B cell (primary cell): ENCODE data around the gene TRAPPC14. TPM values are rescaled to one million over a fixed set of nuclear protein-coding genes. Genes with fewer than 3 reads are reported as not detected.
A peak's percentile ranks its signal among the peaks of the same experiment; 100 is the strongest.

ENCODE experiments used
- ATAC-seq: fragments of 200-7000 bp; cut with Tn5 transposase; one replicate; pipeline ENCODE4 v1.10.0; 2021; ENCODE audit warnings: low read depth, mild to moderate bottlenecking, moderate number of reproducible peaks, moderate library complexity
- CTCF ChIA-PET: fragments of 350-600 bp; sonication (Branson Sonifier 250); formaldehyde crosslinking; loops from one replicate; lab custom pipeline; 2021; ENCODE audit warnings: antibody characterized with exemption, inconsistent platforms; lab: Charles Lee
- POLR2A ChIA-PET: fragments of 350-600 bp; sonication (Branson Sonifier 250); formaldehyde crosslinking; loops from one replicate; lab custom pipeline; 2021; ENCODE audit warnings: antibody characterized with exemption; lab: Charles Lee
- DNase-seq: peaks from one replicate; pipeline ENCODE4 v3.0.0; 2013
- H2AFZ ChIP-seq: 2 replicates; pipeline ENCODE4 v1.6.1; 2012; ENCODE audit warnings: mild to moderate bottlenecking, low read depth, low read length; ENCODE audit not compliant: insufficient read depth, poor library complexity, severe bottlenecking
- H3K27ac ChIP-seq, 2 donors: 1 replicate in 1 of 2; 2 replicates in 1 of 2; pipeline ENCODE4 v1.5.1; 2012 to 2013; ENCODE audit warnings: low read length in 2 of 2, mild to moderate bottlenecking in 2 of 2, moderate library complexity in 1 of 2
- H3K27me3 ChIP-seq, 4 experiments: fragments of 200-600 bp in 1 of 4; sonication (generic) in 1 of 4; replicated peaks in 1 of 4; 1 replicate in 2 of 4; 2 replicates in 2 of 4; pipeline versions ENCODE4 v1.6.1 to v1.7.0; 2013 to 2016; ENCODE audit warnings: low read length in 3 of 4, mild to moderate bottlenecking in 2 of 4, mixed read lengths in 1 of 4, moderate library complexity in 1 of 4; ENCODE audit not compliant: insufficient read depth in 4 of 4, control insufficient read depth in 3 of 4; ENCODE audit errors: control extremely low read depth in 1 of 4
- H3K36me3 ChIP-seq, 2 experiments: replicated peaks in 1 of 2; 1 replicate in 1 of 2; 2 replicates in 1 of 2; pipeline versions ENCODE4 v1.6.1 to v1.7.1; 2013; ENCODE audit warnings: low read length in 1 of 2; ENCODE audit not compliant: insufficient read depth in 2 of 2, control insufficient read depth in 1 of 2; ENCODE audit errors: control extremely low read depth in 1 of 2, extremely low read depth in 1 of 2
- H3K4me1 ChIP-seq, 2 donors: fragments of 200-600 bp in 1 of 2; sonication (generic) in 1 of 2; 1 replicate in 1 of 2; 2 replicates in 1 of 2; pipeline versions ENCODE4 v1.5.1 to v1.6.1; 2013 to 2017; ENCODE audit warnings: low read length in 2 of 2; ENCODE audit not compliant: control insufficient read depth in 2 of 2, insufficient read depth in 2 of 2
- H3K4me2 ChIP-seq: replicated peaks from 2 replicates; pipeline ENCODE3; 2012; ENCODE audit warnings: mild to moderate bottlenecking, low read depth, low read length; ENCODE audit not compliant: poor library complexity, severe bottlenecking
- H3K4me3 ChIP-seq, 5 experiments: fragments of 200-600 bp in 1 of 5; sonication (generic) in 1 of 5; 1 replicate in 3 of 5; 2 replicates in 2 of 5; pipeline versions ENCODE4 v1.5.1 to v1.7.0; 2011 to 2016; ENCODE audit warnings: low read length in 4 of 5, mild to moderate bottlenecking in 4 of 5, low read depth in 2 of 5, control low read depth in 1 of 5, moderate library complexity in 1 of 5; ENCODE audit not compliant: insufficient read depth in 1 of 5; ENCODE audit errors: control extremely low read depth in 1 of 5, extremely low read depth in 1 of 5
- H3K79me2 ChIP-seq: fragments of 200-600 bp; sonication (generic); one replicate; pipeline ENCODE4 v1.6.0; 2016; ENCODE audit warnings: low read length; ENCODE audit not compliant: control insufficient read depth, insufficient read depth
- H3K9ac ChIP-seq: fragments of 200-600 bp; sonication (generic); 2 replicates; pipeline ENCODE4 v1.6.1; 2017; ENCODE audit warnings: mild to moderate bottlenecking, low read length, moderate library complexity
- H3K9me3 ChIP-seq, 3 donors: one replicate each; pipeline versions ENCODE4 v1.6.1 to v1.7.1; 2013; ENCODE audit warnings: low read length in 2 of 3; ENCODE audit not compliant: control insufficient read depth in 2 of 3, insufficient read depth in 1 of 3; ENCODE audit errors: control extremely low read depth in 1 of 3
- H4K20me1 ChIP-seq: 2 replicates; pipeline ENCODE4 v1.6.0; 2012; ENCODE audit warnings: mild to moderate bottlenecking, low read length; ENCODE audit not compliant: insufficient read depth, control insufficient read depth, poor library complexity, severe bottlenecking
- H3K27ac Mint-ChIP-seq: one replicate; pipeline ENCODE4 v1.8.0; 2021; ENCODE audit warnings: mixed read lengths
- H3K27me3 Mint-ChIP-seq: one replicate; pipeline ENCODE4 v1.8.0; 2021; ENCODE audit warnings: mixed read lengths
- H3K4me1 Mint-ChIP-seq: one replicate; pipeline ENCODE4 v1.8.0; 2021; ENCODE audit warnings: mixed read lengths
- H3K4me3 Mint-ChIP-seq: one replicate; pipeline ENCODE4 v1.8.0; 2021; ENCODE audit warnings: mixed read lengths
- H3K9me3 Mint-ChIP-seq: one replicate; pipeline ENCODE4 v1.8.0; 2022; ENCODE audit warnings: mixed read lengths; ENCODE audit not compliant: insufficient read depth
- CTCF ChIP-seq: fragments of 200-600 bp; IDR thresholded peaks from one replicate; pipeline ENCODE4 v1.8.0; 2022; ENCODE audit warnings: antibody characterized with exemption, mild to moderate bottlenecking
- EZH2 ChIP-seq: IDR thresholded peaks from 2 replicates; pipeline ENCODE4 v1.6.1; 2012; ENCODE audit warnings: borderline replicate concordance, low read depth, mild to moderate bottlenecking, moderate library complexity, low read length; ENCODE audit not compliant: insufficient read depth, poor library complexity, severe bottlenecking
- WGBS: methylation state at CpG from one replicate; pipeline ENCODE4 v1.1.5; 2013; ENCODE audit warnings: missing lambda C conversion rate; ENCODE audit not compliant: insufficient coverage; 5-methylcytosine and 5-hydroxymethylcytosine counted together
- intact Hi-C: fragments of 100-400 bp; cut with micrococcal nuclease; formaldehyde crosslinking; loops from one replicate; pipeline ENCODE4 v1.10.0; 2022
- polyA plus RNA-seq: library from polyadenylated mRNA; depleted of rRNA; stranded (reverse); fragments of >200 nt; gene quantifications from 2 replicates; pipeline ENCODE4 v1.2.3, GENCODE V29; 2012
- total RNA-seq, 2 donors: library from RNA; stranded (reverse); fragments of 120-200 nt in 1 of 2; gene quantifications; 1 replicate in 1 of 2; 2 replicates in 1 of 2; pipeline versions ENCODE4 v1.2.3 to v1.2.4, GENCODE V29; 2013 to 2022

TRAPPC14 gene
- total and polyA plus RNA-seq, 2 donors (not counting 1 experiment from before 2014, with no cell fraction given): 64.8 to 71.2 TPM

- Histone ChIP-seq H3K4me3 (peak within 1 kb of the TSS; percentile 65 to 98 (median 75)), H3K9ac (peak within 1 kb of the TSS; percentile 99), H4K20me1 (no peaks in the 10 kb centered on the region), H3K36me3 (peaks cover 0 to 16% of the 10 kb centered on the region in 2 experiments), H3K79me2 (peaks cover 47% of the 10 kb centered on the region), H3K9me3 (no peaks in the 10 kb centered on the region), H3K27me3 (no peaks in the 10 kb centered on the region), H2AFZ (peak within 1 kb of the TSS; percentile 98), H3K4me1 (peaks cover 31 to 43% of the 10 kb centered on the region in 2 donors), H3K27ac (peak within 1 kb of the TSS; percentile 82 to 97), H3K4me2 (peak within 1 kb of the TSS; percentile 97)
- ATAC-seq (peak; percentile 97), DNase-seq (peak; percentile 99)
- Mint-ChIP-seq H3K27ac (peak within 1 kb of the TSS; percentile 95), H3K9me3 (no peaks in the 10 kb centered on the region), H3K4me3 (peak within 1 kb of the TSS; percentile 88), H3K27me3 (no peaks in the 10 kb centered on the region), H3K4me1 (peaks cover 34% of the 10 kb centered on the region)
- CTCF ChIA-PET: interaction anchor here (1.0 to 3.5 kb wide), 7 partner anchors 9 to 259 kb away, joined by 3 to 27 read pairs (median 4); partner anchors contain the start of genes GPC2, MCM7, STAG3 and TRAPPC14
- POLR2A ChIA-PET: interaction anchor here (0.6 to 2.5 kb wide), 17 partner anchors 9 to 436 kb away, joined by 3 to 16 read pairs (median 5); partner anchors contain the start of genes AP4M1, GAL3ST4, GPC2 and MEPCE
- WGBS: under 1% methylated on average over 31 of the region's 46 CpGs
- intact Hi-C loops: loop anchor here (1.0 to 5.0 kb wide), 8 partner anchors 10 to 280 kb away; partner anchors contain the start of genes AP4M1, GPC2, MCM7 and STAG3
- TF ChIP-seq EZH2 (no peak), CTCF (no peak)
Measured at GRCh38 chr7:100148559-100149328, 9.8 kb downstream of the TRAPPC14 start, which contains the start of gene LAMTOR4. Gene LAMTOR4, plus strand, starts transcription at chr7:100148918. Its CDS starts 55 bp downstream, at chr7:100148973.
